Stimulated activated CD4-positive, alpha-beta T cell treated with anti-CD3 and anti-CD28 coated beads, Interleukin-12 subunit alpha, Interleukin-12 subunit beta, amount 100 ng/mL, for 48 hours (primary cell): ENCODE results near the gene SHC2.

ENCODE experiments used
- DNase-seq, 3 donors: peaks; one replicate each; pipeline ENCODE4 v3.0.0-alpha.2; 2020; ENCODE audit warnings: low read depth in 2 of 3, low spot score in 1 of 3

SHC2 gene, protein sequence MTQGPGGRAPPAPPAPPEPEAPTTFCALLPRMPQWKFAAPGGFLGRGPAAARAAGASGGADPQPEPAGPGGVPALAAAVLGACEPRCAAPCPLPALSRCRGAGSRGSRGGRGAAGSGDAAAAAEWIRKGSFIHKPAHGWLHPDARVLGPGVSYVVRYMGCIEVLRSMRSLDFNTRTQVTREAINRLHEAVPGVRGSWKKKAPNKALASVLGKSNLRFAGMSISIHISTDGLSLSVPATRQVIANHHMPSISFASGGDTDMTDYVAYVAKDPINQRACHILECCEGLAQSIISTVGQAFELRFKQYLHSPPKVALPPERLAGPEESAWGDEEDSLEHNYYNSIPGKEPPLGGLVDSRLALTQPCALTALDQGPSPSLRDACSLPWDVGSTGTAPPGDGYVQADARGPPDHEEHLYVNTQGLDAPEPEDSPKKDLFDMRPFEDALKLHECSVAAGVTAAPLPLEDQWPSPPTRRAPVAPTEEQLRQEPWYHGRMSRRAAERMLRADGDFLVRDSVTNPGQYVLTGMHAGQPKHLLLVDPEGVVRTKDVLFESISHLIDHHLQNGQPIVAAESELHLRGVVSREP

DNA sequence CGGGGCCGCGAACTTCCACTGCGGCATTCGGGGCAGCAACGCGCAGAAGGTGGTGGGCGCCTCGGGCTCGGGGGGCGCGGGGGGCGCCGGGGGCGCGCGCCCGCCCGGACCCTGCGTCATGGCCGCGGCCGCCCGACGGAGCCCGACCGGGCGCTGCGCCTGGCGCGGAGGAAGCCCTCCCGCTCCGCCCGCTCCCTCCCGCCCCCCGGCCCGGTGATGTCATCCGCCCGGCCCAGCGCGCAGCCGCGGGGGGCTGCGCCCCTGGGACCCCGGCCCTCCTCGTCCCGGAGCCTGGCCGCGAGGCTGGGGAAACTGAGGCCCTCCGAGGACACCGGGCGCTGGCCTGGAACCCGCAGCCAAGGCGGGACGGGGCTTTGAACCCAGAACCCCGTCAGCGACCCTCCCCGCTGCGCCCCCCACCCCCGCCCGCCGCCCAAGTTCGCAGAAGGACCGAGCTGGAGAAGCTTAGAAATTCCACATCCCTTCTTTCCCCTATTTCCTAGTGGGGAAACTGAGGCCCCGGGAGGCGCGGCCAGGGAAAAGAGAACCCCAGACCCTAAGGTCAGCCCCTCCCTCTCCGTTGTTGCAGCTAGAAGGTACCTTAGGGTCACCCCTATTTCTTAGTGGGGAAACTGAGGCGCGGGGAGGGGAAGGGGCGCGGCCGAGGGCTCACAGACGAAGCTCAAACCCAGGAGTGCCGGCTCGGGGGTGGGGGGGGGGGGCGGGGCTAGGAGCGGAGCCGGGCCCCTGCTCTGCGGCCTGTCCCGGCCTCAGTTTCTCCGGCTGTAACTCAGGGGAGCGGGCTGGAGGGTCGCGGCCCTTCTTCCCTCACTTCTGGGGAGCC lies at the start of gene SHC2:
TSS of gene SHC2 (minus strand) at position 157 of the 844 bp plus-strand sequence. CDS start at position 120, 37 bp downstream.
- no peak for DNase-seq

DNA sequence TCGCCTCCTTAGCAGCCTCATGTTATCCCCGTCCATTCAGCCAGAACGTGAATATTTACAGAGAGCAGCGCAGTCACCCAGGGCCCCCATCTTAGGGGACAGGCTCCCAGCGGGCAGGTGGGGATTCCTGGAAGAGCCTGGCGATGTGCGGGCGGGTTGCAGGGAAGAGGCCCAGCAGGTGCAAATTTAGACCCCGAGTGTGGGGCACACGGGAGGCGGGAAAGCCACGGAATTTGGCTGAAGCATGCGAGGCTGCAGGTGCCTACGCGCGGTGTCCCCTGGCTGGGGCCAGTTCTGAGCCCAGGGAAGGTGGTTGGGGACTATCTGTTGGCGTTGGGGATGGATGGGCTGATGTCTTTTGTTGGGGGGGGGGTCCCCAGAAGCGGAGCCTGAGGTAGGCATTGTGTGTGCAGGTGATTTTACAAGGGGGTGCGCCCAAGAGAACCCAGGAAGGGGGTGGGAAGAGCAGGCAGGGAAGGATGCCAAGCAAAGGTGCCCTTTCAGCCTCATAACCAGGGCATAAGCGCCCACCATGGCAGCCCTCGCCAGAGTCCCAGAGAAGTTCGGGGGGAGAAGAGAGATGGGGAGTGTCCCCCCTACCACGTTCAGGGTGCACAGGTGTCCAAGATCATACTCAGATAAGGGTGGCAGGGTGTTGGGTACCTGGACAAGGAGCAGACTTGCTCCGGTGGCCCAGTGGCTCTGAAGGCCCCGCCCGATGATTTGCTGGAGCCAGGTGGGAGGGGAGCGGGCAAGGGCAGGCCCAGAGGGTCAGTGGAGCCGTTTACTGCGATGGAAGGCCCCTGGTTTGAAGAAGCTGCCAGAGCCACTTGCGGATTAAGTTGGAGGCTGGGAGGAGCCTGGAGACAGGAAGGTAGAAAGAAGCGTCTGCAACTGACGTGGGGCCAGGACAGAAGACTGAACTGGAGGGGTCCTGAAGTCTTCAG lies 47.6 kb upstream of the SHC2 start:
- no peak for DNase-seq

DNA sequence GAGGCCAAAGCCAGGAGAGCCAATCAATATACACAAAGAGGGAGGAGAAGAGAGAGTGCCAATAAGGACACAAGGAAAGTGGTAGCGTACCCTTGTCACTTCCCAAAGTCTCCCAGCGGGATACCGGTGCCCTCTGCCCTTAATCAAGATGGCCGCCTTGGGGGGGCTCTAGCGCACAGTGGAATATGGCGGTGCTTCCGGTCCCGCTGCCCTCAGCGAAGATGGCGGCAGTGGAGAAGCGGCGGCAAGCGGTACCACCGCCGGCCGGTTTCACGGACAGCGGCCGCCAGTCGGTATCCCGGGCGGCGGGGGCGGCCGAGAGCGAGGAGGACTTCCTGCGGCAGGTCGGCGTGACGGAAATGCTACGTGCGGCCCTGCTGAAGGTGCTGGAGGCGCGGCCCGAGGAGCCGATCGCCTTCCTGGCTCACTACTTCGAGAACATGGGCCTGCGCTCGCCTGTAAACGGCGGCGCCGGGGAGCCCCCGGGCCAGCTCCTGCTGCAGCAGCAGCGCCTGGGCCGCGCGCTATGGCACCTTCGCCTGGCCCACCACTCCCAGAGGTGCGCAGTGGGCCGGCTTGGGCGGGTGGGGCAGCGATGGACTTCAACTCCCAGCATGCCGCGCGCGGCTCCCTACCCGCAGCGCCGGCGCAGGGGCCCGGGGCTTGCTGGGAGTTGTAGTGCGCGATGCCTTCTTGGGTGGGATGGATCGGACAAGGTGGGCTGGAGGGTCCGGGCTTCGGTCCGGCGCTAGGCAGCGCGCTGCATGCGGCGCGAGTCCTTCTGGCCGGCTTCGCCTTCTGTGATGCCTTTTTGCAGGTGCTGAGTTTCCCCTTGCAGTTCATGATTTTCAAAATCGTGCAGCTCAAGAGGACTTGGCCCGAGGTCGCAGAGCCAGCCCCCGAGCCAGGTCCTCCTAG lies 46.7 kb upstream of the SHC2 start, which contains the start of gene TPGS1:
TSS of gene TPGS1 (plus strand) at position 212 of the 918 bp plus-strand sequence. CDS start at position 222, 10 bp downstream.
- DNase-seq, result peak in 2 of 3 donors; percentile 78 to 80

DNA sequence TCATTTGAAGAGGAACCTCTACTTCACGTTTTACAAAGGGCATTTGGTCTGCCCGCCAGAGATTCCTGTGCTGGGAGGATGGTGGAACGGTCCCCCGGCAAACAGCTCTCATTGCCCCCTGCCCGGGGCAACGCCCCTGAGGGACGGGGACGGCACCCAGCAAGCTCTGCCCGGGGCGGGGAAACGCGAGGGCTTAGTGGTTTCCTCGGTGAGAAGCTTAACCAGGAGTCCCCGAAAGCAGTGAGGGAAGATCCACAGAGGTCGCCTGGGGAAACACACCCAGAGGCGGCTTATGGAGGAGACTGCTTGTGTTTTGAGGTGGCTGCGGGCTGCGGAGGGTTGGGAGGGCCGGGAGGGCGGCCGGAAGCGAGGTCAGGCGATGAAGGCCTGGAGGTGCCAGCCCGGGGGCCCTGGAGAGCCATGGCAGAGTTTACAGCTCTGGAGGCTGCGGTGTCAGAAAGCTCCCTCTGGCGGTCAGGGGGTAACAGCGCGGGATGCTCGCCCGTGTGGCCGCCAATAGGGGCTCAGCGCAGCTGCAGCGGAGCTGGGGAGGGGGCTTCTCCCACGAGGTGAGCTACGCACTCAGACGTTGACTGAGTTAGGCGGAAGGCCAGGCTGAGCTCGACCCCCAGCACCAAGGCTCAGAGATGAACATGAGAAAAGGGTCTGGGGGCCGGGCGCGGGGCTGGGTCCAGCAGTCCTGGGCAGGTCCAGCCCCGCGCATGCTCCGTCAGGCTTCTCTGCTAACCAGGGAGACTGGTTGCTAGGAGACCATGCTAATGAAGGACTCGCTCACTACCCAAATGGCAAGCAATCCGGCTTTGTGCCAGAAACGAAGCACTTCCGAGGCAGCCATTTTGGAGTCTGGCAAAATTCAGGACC lies 45.8 kb upstream of the SHC2 start:
- peak; percentile 89 to 93 (median 90) for DNase-seq

DNA sequence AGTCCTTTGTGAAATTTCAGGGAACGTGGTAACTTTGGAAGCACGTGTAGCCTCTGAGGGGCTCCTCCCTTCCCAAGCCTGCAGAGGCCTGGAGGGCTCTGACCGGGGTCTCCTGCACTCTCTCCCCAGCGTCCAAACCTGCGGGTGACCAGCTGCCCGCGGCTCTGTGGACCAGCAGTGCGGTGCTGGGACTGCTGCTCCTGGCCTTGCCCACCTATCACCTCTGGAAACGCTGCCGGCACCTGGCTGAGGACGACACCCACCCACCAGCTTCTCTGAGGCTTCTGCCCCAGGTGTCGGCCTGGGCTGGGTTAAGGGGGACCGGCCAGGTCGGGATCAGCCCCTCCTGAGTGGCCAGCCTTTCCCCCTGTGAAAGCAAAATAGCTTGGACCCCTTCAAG lies 43.8 kb upstream of the SHC2 start:
- no peak for DNase-seq

DNA sequence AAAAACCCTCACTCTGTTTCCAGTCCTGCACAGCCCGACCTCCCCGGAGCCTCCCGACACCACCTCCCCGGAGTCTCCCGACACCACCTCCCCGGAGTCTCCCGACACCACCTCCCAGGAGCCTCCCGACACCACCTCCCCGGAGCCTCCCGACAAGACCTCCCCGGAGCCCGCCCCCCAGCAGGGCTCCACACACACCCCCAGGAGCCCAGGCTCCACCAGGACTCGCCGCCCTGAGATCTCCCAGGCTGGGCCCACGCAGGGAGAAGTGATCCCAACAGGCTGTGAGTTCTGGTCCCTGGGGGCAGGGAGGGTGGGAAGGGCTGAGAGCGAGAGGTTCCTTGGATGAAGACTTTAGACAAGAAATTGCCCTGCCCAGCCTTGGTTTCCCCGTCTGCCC lies 40.8 kb upstream of the SHC2 start:
- no peak for DNase-seq

DNA sequence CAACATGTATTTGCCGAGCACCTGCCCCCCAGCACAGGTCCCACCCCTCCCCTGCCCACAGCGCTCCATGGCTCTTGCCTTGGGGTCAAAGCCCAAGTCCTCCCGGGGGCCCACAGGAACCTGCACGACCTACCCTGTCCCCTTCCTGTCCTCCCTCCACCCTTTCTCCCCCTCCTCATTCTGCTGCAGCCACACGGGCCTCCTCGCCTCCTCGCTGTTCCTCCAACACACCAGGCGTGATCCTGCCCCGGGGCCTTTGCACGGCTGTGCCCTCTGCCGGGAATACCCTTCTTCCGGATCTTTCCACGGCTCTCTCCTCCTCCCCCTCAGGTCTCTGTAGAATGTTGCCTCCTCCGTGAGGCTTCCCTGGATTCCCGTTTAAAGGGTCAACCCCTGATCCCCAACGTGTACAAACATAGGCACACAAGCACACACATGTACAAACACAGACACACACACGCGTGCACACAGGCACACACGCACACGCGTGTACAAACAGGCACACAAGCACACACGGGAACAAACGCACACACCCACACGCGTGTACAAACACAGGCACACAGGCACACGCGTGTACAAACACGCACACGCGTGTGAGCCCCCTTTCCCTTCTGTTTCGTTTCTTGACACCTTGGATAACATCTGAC lies 38.3 kb upstream of the SHC2 start:
- DNase-seq, result no peak

DNA sequence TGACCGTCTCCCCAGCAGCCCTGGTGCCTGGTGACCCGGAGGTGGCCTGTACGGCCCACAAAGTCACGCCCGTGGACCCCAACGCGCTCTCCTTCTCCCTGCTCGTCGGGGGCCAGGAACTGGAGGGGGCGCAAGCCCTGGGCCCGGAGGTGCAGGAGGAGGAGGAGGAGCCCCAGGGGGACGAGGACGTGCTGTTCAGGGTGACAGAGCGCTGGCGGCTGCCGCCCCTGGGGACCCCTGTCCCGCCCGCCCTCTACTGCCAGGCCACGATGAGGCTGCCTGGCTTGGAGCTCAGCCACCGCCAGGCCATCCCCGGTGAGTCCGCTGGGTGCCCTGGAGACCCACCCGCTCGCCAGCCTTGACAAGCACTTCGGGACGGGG lies 37.7 kb upstream of the SHC2 start:
- no peak for DNase-seq

DNA sequence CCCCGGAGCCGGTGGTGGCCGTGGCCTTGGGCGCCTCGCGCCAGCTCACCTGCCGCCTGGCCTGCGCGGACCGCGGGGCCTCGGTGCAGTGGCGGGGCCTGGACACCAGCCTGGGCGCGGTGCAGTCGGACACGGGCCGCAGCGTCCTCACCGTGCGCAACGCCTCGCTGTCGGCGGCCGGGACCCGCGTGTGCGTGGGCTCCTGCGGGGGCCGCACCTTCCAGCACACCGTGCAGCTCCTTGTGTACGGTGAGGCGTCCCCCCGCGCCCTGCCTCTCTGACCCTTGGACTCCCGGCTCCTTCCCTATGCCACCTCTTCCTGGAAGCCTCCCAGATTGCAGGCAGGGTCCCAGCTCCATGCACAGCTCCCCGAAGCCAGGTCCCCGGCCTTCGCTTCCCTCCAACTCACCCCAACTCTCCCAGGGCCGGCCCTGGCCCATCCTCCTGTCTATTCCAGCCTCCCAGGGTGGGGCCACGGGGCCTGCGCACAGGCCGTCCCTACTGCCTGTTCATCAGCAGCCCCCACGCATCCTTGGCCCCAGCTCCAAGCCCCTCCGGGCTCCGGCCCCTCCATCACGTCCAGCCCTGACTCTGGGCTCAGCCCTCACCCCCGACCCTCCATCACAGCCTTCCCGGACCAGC lies 37.2 kb upstream of the SHC2 start:
- DNase-seq, result no peak

DNA sequence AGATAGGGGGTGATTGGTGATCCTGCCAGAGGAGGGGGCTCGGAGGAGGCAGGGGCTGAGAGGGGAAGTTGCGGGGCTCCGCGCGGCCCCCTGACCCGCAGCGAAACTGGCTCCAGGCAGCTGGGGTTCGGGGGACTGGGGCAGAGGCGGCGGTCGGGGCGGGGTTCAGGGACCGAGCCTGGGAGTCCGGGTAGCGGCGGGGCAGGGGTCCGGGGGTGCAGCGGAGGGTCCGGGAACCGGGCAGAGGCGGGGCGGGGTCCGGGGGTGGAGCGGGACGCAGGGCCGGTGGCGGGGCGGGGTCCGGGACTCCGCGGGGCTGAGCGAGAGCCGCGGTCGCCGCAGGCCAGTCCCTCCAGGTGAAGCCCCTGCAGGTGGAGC lies 36.6 kb upstream of the SHC2 start:
- DNase-seq, result no peak

DNA sequence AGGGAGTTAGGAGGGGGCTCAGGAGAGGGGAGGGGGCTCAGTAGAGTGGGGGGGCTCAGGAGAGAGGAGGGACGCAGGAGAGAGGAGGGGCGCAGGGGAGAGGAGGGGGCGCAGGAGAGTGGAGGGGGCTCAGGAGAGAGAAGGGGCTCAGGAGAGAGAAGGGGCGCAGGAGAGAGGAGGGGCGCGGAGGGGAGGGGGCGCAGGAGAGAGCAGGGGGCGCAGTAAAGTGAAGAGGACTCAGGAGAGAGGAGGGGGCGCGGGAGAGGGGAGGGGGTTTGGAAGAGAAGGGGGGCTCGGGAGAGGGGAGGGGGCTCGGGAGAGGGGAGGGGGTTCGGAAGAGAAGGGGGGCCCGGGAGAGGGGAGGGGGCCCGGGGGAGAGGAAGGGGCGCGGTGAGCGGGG lies 36.2 kb upstream of the SHC2 start:
- DNase-seq, result no peak

DNA sequence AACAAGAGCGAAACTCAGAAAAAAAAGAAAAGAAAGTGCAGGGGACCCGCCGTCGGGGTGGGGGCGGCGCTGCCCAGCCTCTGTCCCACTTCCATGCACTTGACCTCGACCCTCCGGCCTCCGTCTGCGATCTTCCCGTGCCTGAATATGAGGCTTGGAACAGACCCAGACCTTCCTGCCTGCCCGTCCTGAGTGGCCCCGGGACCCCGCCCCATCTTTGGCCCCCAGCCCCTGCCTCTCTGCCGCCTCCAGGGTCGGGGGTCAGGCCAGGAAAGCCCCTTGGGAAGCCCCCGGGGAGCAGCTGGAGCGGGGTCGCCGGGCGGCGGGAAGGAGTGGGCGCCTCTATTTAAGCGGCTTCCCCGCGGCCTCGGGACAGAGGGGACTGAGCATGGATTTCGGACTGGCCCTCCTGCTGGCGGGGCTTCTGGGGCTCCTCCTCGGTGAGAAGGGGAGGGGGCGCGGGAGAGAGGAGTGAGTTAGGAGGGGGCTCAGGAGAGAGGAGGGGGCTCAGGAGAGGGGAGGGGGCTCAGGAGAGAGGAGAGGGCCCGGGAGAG lies 35.4 kb upstream of the SHC2 start, which contains the start of gene MADCAM1:
TSS of gene MADCAM1 (plus strand) at position 375 of the 554 bp plus-strand sequence. CDS start at position 389, 14 bp downstream.
- no peak for DNase-seq

DNA sequence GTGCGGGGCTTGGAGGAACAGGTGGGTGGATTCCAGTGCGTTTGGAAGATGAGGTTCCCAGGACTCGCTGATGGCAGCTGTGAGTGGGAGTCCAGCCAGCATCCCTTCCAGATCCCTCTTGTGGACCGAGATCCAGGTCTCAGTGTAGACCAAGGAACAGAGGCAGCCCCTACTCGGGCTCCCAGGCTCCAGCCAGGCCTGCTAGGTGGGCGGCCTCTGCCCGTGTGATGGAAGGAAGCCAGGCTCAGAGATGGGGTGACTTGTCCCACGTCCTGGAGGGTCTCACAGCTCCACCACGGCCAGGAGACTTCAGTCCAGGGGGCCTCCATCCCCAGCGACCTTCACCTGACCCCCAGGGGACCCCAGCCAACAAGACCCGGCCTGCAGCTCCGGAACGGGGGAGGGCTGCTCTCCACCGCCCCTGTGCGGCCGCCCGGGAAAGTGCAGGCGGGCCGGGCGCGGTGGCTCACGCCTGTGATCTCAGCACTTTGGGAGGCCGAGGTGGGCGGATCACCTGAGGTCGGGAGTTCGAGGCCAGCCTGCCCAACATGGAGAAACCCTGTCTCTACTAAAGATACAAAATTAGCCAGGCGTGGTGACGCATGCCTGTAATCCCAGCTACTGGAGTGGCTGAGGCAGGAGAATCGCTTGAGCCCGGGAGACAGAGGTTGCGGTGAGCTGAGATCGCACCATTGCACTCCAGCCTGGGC lies 34.7 kb upstream of the SHC2 start:
- peak; percentile 44 to 55 (median 50) for DNase-seq

DNA sequence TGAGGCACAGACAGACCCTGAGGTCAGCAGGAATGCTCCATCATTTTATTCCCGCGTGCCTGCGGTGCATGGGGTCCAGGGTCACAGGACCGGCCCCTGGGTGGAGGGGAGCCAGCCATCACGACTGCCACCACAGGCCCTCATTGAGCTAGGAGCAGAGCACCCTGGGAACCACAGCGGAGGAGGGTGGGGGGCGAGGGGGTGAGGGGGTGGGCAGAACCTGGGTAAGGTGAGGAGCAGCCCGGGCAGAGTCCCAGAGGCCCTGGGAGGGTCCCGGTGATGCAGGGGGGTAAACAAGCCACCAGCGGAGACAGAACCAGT lies 34.2 kb upstream of the SHC2 start:
- no peak for DNase-seq

DNA sequence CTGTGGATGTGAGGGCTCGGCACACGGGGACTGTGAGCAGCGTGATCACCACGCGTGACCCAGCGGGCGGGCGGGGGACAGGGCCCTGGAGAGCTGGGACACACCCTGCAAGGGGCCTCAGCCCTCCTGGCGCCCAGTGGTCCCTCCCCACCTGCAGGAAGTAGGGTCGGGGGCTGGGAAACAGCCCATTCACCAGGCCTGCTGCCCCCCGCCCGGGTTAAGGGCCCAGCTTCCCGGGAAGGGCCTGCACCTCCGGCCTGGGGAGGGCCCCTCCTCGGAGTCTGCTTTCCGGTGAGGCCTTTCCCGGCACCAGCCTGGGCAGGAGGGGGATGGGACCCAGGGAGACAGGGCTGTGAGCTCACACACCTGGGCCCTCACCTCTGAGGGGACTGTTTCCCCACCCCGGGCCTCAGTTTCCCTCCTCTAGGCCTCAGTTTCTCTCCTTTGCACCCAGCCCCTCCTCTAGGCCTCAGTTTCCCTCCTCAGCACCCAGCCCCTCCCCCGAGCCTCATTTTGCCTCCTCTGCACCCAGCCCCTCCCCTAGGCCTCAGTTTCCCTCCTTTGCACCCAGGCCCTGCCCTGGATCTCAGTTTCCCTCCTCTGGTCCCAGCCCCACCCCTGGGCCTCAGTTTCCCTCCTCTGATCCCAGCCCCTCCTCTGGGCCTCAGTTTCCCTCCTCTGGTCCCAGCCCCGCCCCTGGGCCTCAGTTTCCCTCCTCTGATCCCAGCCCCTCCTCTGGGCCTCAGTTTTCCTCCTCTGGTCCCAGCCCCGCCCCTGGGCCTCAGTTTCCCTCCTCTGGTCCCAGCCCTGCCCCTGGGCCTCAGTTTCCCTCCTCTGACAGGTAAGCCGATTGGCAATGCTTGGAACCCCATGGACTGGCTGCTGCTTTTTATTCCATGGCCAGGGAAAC lies 33.6 kb upstream of the SHC2 start:
- DNase-seq, result no peak
